Activated gamma-delta T cell (primary cell): ENCODE measurements around the gene ZFP62.

ENCODE experiments used
- DNase-seq: peaks from one replicate; lab custom pipeline; 2025; lab: John Stamatoyannopoulos, UW

Gene ZFP62

GRCh38 chr5:180810210-180810958, 50.7 kb downstream of the ZFP62 start:
- peak; percentile 96 for DNase-seq

- DNase-seq, result no peak
Measured at GRCh38 chr5:180809403-180810209, 51.5 kb downstream of the ZFP62 start.

GRCh38 chr5:180808461-180809000, 52.5 kb downstream of the ZFP62 start:
- DNase-seq, result no peak

- no peak for DNase-seq
Measured at GRCh38 chr5:180807654-180808414, 53.2 kb downstream of the ZFP62 start.

GRCh38 chr5:180807046-180807445, 54.0 kb downstream of the ZFP62 start:
- DNase-seq, result no peak

GRCh38 chr5:180806351-180807011, 54.6 kb downstream of the ZFP62 start:
- DNase-seq, result no peak

- peak; percentile 33 for DNase-seq
Measured at GRCh38 chr5:180804129-180804618, 56.9 kb downstream of the ZFP62 start.

- peak; percentile 57 for DNase-seq
Measured at GRCh38 chr5:180803181-180804128, 57.6 kb downstream of the ZFP62 start.

GRCh38 chr5:180802325-180803180, 58.5 kb downstream of the ZFP62 start, which contains the start of gene MGAT1:
TSS of gene MGAT1 (minus strand) at chr5:180802806. CDS start at chr5:180792971, 9,835 bp downstream.
- DNase-seq, result peak; percentile 62

GRCh38 chr5:180801596-180802324, 59.3 kb downstream of the ZFP62 start:
- no peak for DNase-seq

GRCh38 chr5:180799902-180800801, 60.9 kb downstream of the ZFP62 start:
- no peak for DNase-seq

- DNase-seq, result no peak
Measured at GRCh38 chr5:180799194-180799593, 61.9 kb downstream of the ZFP62 start.

- DNase-seq, result no peak
Measured at GRCh38 chr5:180798193-180798592, 62.9 kb downstream of the ZFP62 start.
